GM19025 (cell line): ENCODE measurements around the gene RNF5.
A peak's percentile ranks its signal among the peaks of the same experiment; 100 is the strongest.
"Not testable (repeated sequence)": the region's sequence is repeated elsewhere in the genome, so short reads cannot be mapped to it uniquely, and the experiment has no call there.

Source experiments
- ATAC-seq: cut with Tn5 transposase; IDR thresholded peaks from one replicate; pipeline ENCODE4 v1.9.1; 2021; ENCODE audit warnings: mild to moderate bottlenecking, low read depth, moderate library complexity; ENCODE audit not compliant: unreplicated experiment

RNF5 gene

GRCh38 chr6:32175322-32175710 lies 2.9 kb upstream of the RNF5 start:
- no peak for ATAC-seq

- peak; percentile 44 for ATAC-seq
Measured at GRCh38 chr6:32175711-32176475, 2.3 kb upstream of the RNF5 start, which contains the start of gene AGPAT1. TSS of gene AGPAT1 (minus strand) at chr6:32176084. CDS start at chr6:32171496, 4,588 bp downstream.

- ATAC-seq = no peak
Measured at GRCh38 chr6:32176476-32177182, 1.6 kb upstream of the RNF5 start.

GRCh38 chr6:32177183-32177787 lies 920 bp upstream of the RNF5 start:
- ATAC-seq = no peak

- ATAC-seq = no peak
Measured at GRCh38 chr6:32178547-32179440, 589 bp downstream of the RNF5 start.

GRCh38 chr6:32179766-32180405 lies 1.7 kb downstream of the RNF5 start:
- ATAC-seq = no peak

GRCh38 chr6:32181148-32181702 lies 3.0 kb downstream of the RNF5 start:
- no peak for ATAC-seq

- ATAC-seq = no peak
Measured at GRCh38 chr6:32181915-32182529, 3.8 kb downstream of the RNF5 start.

- no peak for ATAC-seq
Measured at GRCh38 chr6:32182555-32182981, 4.4 kb downstream of the RNF5 start.

GRCh38 chr6:32183030-32183429 lies 4.8 kb downstream of the RNF5 start:
- no peak for ATAC-seq

GRCh38 chr6:32183483-32184083 lies 5.4 kb downstream of the RNF5 start:
- no peak for ATAC-seq

- ATAC-seq = no peak
Measured at GRCh38 chr6:32184084-32184640, 6.0 kb downstream of the RNF5 start, which contains the start of gene AGER. TSS of gene AGER (minus strand) at chr6:32184253. CDS start at chr6:32184222, 31 bp downstream.

GRCh38 chr6:32185681-32186131 lies 7.5 kb downstream of the RNF5 start:
- not testable (repeated sequence) for ATAC-seq

GRCh38 chr6:32186151-32186840 lies 8.1 kb downstream of the RNF5 start:
- not testable (repeated sequence) for ATAC-seq

- no peak for ATAC-seq
Measured at GRCh38 chr6:32187009-32187709, 9.0 kb downstream of the RNF5 start.

- not testable (repeated sequence) for ATAC-seq
Measured at GRCh38 chr6:32187725-32188380, 9.6 kb downstream of the RNF5 start.
